Embryonic facial prominence (tissue), 1 donor: ENCODE measurements around the gene MAL.

ENCODE experiments used
- DNase-seq: peaks from one replicate; pipeline ENCODE4 v3.0.0-alpha.2; 2016; ENCODE audit errors: extremely low spot score

The MAL gene

DNA sequence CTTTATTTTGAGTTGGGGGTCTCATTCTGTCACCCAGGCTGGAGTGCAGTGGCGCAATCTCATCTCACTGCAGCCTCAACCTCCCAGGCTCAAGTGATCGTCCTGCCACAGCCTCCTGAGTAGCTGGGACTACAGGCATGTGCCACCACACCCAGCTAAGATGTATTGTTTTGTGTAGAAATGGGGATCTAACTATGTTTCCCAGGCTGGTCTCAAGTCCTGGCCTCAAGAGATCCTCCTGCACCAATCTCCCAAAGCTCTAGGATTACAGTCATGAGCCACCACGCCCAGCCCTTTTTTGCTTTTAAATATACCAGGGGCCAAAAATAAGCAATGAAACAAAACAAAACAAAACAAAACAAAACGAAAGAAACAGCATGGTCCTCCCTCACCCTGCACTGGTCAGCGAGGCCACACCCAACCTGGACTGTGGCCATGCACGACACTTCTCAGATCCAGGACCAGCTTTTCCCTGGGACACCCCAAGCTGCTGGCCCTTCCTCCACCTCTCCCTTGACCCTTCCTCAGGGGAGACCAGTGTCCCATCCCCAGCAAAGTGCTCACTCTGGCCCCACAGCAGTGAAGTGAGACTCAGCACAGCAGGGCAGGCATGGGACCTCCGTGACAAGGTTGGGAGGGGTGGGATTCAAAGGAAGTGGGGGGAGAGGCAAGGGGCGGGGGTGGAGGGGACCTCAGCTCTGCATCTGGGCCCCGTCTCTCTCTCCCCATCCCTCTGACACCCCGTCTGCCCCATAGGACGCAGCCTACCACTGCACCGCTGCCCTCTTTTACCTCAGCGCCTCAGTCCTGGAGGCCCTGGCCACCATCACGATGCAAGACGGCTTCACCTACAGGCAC, 23.5 kb downstream of the MAL start:
- DNase-seq, result no peak

DNA sequence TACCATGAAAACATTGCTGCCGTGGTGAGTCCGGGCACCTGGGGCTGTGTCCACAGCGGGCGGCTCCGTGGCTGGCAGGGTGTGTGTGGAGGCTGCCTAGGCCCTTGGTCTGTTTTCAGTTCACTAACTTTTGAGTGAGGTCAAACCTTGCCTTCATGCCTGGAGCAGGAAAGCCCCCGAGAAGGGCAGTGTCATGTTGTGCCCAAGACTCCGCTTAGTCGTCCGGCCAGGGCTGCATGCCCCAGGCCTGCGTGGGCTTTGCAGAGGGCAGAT, 24.1 kb downstream of the MAL start:
- DNase-seq, result no peak

DNA sequence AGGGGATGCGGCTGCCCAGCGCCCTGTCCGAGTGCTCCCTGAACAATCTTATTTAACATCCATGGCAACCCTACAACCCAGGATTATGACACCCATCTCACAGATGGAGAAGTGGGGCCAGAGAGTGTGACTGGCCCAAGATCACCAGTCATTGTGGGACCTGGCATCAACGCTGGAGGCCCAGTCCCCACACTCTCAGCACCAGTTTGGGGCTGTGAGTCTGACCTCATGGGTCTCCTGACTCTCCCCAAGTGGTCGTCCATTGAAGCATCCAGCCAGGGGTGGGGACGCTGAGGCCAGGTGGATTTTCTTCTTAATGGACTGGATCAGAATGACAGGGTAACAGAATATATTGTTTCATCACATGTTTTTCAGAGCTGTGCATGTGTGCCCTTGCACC, 24.5 kb downstream of the MAL start:
- DNase-seq, result no peak

DNA sequence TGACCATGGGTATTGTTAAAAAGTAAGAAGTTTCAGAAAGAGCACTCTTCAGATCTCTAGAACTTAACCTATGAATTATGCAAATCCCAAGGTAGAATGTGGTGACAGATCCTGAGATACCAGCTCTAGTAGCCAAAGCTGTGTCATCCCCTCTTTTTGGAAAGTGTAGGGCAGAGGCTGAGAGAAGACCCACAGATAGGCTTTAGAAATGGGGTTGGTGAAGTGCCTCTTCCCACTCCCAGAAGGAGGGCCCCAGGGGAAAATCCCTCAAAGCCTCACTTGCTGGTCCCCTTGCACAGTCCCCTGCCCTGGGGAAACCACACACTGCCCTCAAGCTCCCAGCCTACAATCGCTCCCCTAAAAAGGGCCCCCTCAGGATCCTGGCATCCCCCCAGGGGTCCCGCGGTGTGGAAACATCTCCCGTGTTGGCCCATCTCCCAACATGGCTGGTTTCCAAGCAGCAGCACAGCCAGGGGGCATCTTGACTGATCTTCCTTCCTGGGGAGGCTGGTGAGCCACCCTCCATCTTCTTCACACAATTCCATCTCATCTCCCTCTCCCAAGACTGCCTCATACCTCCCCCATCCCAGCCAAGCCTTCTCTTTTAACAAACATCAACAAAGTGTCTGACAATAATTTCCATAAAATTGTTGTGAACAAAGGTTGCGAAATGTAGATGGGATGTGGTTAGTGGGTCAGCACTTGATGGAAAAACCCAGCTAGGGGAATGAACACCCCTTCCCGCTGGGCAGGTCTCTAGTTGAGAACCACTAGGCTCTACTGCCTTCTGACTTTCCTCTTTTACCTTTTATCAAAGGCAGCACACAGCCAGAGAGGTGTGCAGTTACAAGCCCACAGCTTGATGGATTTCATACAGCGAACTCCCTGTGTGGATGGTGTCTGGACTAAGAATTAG, 25.1 kb downstream of the MAL start:
- no peak for DNase-seq

DNA sequence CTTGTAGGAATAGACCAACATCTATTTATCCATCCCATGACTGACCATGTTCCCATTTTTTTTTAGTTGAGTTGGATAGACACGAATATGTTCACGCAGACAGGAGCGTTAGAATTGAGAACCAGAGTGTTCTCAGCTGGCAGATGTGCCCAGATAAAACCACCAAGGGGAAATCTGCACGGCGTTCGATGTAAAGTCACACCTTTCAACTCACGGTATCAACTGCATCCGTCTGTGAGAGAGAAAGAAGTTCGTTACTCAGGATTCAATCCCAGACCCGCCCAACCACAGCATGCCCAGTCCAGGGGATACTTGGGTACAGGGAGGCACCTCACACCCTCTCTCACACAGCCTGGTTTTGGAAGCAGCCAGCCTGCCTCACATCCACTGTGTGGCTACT, 26.1 kb downstream of the MAL start:
- no peak for DNase-seq

DNA sequence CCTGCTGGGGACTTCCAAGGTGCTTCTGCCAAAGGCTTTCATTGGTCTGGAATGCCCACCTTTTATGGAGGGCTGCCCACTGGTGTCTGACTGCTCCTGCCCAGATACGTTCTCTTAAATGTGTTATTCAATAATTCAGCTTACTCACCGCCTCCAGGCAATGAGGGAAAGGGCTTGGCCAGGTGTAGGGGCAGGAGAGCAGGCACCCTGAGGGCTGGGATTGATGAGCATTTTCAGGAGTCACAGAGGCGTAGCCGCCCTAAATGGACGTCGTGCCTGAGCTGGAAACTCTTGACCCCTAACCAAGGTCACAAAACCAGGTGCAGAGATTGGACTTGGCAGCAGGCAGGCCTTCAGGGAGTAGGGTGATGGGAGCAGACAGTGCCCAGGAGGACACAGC, 26.8 kb downstream of the MAL start:
- no peak for DNase-seq

DNA sequence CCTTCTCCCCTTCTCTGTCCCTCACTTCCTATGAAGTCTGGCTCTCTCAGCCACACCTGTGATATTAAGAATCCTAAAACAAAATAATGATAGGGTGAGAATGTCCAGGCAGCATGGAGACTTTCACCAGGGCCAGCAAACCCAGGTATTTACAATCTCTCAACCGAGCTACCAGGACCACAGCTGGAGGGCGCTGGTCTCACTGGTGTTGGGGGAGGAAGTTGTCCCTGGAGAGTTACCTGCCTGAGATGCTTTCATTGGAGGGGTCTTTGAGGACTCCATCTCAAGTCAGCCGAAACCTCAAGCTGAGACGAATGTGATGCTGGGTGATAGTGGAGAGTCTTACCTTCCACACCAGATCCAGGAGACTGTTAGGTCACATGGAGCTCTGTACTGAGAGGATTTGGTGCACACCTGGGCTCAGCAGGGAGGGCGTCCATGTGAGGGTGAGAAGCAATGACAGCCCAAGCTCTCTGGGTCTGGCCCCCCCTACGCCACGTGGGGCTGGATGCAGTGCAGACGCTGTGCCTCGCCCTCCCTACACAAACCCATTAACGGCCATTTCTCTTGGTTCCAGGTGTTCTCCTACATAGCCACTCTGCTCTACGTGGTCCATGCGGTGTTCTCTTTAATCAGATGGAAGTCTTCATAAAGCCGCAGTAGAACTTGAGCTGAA, 27.4 kb downstream of the MAL start:
- no peak for DNase-seq

DNA sequence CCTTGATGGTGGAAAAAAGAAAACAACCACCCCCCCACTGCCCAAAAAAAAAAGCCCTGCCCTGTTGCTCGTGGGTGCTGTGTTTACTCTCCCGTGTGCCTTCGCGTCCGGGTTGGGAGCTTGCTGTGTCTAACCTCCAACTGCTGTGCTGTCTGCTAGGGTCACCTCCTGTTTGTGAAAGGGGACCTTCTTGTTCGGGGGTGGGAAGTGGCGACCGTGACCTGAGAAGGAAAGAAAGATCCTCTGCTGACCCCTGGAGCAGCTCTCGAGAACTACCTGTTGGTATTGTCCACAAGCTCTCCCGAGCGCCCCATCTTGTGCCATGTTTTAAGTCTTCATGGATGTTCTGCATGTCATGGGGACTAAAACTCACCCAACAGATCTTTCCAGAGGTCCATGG, 28.0 kb downstream of the MAL start:
- no peak for DNase-seq

DNA sequence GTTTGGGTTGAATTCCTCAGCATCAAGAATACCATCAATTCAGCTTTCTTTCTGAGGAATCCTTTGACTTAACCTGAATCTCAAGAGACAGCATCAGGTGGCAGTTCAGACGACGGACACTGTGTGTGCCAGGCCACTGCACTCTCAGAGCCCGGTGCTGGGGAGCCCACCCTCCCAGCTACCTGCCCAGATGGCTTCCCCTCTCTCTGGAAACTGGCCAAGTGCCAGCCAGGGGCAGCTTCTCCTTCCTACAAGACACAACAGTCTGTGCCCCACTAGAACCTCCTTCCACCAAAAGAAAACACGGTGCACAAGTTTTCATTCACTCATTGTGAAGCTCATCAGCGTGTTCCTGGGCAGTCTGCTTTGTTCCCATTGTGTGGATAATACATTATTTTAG, 28.5 kb downstream of the MAL start:
- no peak for DNase-seq

DNA sequence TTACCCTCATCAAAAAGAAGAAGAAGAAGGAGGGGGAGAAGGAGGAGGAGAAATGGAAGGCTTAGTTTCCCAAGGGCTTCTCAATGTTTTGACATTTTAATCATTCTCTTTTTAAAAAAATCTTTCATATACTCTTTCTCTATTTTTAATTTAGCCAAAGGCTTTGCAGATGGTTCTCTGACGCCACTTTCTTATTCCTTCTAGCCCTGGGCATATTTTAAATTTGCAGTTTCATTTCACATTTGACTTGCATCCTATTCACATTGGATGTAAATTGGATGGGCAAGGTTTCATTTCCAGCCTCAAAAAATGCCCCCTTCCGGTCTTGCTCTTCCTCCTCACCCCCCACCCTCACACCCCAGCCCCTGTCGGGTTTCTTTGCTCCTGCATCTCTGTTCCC, 29.8 kb downstream of the MAL start:
- no peak for DNase-seq

DNA sequence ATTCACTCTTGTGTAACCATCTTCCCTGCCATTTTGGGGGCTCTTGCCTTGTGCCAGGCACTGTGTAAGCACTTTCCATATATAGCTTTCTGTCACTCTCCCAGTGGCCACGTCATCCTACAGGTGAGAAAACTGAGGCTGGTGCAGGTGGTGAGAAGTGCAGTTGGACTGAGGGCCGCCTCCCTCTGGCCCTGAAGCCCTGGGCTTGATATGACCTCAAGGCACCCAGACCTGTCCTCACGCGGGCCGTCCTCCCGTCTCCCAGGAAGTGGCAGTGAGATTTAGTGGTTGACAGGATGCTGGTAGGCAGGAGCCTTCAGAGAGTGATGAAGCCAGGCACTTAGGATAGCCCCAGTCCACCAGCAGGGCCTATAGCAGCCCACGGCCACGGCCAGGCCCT, 30.5 kb downstream of the MAL start:
- DNase-seq, result no peak

DNA sequence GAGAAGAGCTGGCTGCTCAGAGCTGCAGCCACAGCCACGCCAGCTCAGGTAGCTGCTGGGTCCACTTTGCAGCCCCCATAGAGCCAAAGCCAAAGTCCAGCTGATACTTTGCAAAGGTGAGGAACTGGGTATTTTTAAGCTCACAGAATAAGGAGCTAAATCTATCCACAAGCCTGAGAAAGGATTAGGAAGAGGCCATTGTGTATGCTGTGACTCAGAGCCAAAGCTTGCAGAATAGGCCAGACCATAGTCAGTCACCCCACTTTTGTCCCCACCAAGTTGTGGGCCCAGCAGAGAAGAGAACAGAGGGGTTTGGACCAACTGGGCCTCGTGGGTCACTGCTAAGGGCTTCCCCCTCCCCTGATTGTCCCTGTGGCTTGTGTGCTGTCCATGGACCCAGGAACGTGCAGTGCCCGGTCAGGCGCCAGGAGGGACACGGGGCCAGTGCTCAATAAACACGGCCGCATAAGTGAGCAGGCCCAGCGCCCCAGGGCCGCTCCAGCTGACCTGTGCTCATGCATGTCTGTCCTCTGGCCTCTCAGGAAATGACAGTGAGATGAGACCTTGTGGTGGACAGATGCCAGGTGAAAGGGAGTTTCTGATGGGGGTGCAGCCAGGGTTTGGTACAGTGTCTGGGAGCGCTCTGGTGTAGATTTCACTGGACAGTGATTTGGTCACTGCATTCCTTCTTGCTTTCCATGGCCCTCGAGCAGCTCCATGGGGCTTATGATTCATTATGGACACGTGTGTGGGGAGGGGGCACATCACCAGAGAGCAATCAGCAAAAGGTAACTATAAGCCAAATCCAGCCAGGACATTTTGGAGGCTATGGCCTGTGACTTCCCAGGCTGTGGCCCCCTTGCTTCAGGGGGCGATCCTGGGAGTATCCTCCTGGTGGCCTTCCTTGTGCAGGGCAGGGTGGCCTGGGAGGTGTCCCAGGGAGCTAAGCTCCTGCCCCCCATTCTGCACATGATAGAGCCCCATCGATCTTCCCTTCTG, 31.3 kb downstream of the MAL start:
- no peak for DNase-seq

DNA sequence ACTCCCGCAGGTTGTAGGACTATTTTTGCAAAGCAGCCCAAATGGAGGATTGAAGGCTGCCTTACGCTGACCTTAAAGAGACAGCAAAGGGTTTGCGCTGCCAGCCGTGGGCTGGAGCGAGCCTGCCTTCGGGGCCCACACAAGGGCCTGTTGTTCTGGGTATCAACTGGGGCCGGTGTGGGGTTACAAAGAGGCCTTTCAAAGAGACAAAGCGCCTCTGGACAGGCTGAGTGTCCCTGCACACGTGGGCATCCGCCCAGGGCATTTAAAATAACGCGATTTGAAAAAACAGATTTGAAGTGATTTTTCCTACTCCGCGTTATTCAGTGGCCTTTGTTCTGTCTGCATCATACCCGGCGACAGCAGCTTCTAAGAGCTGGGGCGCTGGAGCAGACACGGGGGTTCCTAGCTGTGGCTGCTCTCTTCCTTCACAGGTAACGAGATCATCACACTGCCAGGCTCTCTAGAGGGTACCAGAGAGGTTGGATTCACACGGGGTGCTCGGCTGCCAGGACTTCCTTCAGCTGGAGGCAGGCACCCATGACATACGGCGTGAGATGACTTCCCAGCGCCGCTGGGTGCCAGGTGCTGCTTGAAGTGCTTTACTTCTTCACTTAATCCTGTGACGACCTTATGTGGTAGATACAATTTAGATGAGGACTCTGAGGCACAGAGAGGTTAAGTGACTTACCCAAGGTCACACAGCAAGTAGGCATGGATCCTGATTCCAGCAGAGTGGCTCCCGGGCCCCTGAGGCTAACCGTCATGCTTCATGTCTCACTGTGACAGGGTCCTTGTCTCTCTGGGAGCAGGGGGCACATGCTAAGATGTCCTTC, 32.2 kb downstream of the MAL start:
- DNase-seq, result no peak

DNA sequence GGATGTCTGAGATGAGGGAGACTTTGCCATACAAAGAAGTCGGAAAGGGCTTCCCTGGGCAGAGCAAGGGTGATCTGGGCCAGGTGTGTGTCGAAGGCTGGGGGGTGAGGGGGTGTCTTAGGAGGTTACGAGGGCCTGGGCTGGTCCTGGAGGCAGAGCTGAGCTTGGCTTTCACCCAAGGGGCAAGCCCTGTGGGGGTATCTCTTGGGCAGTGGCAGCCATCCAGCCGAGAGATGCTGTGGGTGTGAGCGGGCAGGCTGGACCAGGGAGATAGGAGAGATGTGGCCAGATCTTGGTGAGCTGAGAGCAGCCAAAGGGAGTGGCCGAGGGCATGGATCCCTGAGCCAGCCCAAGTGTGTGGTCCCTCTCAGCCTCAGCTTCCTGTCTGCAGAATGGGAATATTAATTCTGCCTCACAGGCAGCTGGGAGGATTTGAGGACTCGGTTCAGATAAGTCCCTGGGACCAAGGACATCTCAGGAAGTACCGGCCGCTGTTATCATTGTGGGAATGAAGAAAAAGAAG, 33.0 kb downstream of the MAL start:
- no peak for DNase-seq

DNA sequence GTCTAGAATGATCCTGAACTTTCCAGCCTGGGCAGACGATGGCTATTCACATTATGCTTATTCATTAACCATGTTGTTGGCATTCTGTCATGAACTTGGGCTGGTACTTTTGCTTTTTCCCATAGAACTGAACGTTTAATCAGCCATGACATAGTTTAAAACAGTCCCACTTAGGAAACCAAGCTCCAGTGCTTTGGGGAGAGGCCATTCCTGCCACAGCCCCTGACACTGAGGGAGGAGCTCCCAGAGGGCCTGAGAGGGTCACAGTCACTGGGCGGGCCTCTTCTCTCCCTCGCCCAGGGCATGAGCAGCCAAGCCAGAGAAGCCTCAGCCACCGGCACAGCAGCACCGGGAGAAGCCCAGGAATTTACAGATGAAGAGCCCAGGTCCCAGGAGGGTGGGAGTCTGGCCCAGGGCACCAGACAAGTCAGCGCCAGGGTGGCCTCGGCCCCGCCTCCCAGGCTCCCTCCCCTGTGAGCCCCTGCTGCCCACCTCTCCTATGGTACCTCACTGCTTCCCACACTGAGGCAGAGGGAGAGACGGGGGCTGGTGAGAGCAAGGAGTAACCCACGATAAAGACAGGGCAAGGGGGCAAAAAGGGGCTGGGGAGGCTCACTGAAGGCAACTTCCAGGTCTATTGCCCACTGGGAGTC, 33.6 kb downstream of the MAL start:
- DNase-seq, result no peak

DNA sequence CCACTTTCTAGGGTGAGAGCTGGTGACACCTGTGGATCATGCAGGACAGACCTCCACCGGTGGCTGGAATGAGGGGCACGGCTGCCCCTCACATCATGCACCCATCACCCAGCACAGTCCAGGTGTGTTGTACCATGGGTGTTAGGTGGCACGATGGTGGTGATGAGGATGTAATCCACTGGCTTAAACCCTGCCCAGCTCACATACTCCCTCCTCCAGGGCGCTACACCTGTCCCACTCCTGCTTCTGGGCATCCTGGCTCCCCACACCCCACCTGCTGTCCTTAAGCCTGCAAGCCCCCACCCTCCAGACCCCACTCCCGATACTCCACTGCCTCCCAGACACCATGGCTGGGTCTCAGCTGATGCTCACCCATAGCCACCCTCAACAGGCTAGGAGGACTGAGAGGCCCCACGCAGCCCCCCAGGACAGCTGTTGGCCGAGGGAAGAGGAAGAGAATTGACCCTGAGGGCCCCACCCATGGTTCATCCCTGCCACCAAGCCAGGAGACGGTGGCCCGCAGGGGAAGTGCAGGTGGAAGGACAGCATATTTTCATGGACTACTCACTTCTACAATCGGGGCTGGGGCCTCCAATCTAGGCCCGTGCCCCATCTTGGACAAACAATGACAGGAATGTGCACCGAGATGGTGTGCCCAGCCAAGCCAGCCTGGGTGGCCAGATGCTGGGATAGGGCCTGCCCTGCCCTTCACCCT, 34.3 kb downstream of the MAL start:
- DNase-seq, result no peak

DNA sequence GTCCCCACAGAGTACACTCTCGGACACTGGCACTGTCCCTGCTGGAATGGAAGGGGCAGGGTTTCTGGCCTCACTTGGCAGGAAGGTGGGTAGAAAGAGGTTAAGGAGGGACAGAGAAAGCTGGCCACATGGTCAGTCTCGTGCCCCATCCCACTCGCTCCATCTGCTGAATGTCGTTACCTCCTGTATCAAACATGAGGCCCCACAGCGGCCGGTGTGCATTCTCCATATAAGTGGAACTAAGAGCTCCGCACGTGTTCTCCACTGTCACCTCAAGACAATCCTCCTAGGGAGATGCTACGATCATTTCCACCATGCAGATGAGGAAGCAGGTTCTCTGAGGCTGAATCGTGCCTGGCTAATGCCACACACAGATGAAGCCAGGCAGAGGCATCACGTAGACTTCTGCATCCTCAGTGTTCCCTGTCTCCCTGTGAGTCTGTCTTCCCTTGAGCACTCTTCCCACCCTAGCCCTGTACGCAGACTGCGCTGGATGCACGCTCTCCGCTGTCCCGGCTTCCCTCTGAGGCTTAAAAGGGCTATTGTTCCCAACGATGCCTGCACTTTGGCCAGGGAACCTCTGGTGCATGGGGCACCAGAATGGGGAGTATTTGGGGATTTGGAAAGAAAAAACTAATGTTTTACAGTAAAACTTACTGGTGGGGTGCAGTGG, 35.1 kb downstream of the MAL start:
- no peak for DNase-seq

DNA sequence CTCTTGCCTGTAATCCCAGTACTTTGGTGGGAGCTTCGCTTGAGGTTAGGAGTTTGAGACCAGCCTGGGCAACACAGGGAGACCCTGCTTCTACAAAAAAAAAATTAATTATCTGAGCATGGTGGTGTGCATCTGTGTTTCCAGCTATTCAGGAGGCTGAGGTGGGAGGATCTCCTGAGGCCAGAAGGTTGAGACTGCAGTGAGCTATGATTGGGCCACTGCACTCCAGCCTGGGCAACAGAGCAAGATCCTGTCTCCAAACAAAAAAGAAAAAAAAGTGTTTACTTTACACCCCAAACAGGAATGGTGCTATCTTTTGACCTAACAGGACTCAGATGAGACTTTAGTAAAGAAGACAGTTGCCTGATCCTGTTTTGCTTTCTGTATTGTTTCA, 35.6 kb downstream of the MAL start:
- DNase-seq, result no peak
